Lower leg skin (tissue), 3 donors: Measurements from ENCODE around the gene RAPGEF3.

ENCODE experiments used
- CTCF ChIP-seq, 3 donors: fragments of 450-650 bp; IDR thresholded peaks; one replicate each; pipeline ENCODE4 v1.5.1; 2016; ENCODE audit warnings: antibody characterized with exemption in 3 of 3, mild to moderate bottlenecking in 3 of 3, moderate library complexity in 2 of 3
- POLR2A ChIP-seq, 2 donors: fragments of 450-650 bp; IDR thresholded peaks; one replicate each; pipeline ENCODE4 v1.6.1; 2016 to 2017; ENCODE audit warnings: antibody characterized with exemption in 2 of 2, mild to moderate bottlenecking in 1 of 2, moderate library complexity in 1 of 2

DNA sequence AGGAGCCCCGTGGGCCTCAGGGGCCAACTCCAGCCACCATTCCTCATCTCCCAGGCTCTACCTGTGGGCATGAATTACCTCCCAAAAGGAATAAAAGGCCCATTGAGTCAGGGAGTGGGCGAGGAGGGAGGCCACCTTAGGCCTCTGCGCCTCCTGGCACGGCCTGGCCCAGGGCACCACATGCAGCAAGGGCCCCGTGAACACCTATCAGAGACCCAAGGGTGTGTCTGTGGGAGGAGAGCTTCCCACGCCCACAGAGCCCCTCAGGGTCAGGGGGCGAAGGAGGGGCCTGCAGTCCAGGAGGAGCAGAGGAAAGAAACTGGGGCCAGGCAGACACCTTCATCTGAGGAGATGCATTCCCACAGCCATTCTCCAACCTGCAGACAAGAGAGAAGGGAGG is 12.2 kb downstream of the RAPGEF3 start:
- TF ChIP-seq CTCF (IDR thresholded peaks at IDR 0.05), result no peak
- no peak for TF ChIP-seq POLR2A (IDR thresholded peaks at IDR 0.05)
